HepG2 (cell line): ENCODE data around the gene SIGLEC6. TPM values are rescaled to one million over a fixed set of nuclear protein-coding genes. Genes with fewer than 3 reads are reported as not detected.

Source experiments
- ATAC-seq: fragments of 200-7000 bp; cut with Tn5 transposase; 3 replicates; pipeline ENCODE4 v1.9.1; 2020; ENCODE audit warnings: mild to moderate bottlenecking, moderate library complexity
- BruUV-seq: library from RNA; stranded (reverse); fragments of 400-500 nt; replicated peaks from 2 replicates; lab custom pipeline; 2021; lab: Mats Ljungman, UMichigan
- CTCF ChIA-PET: fragments of 300-600 bp; formaldehyde crosslinking; extraction: SDS; loops from one replicate; lab custom pipeline; 2021; ENCODE audit warnings: low total read pairs, inconsistent platforms, low intra/inter-chr PET ratio; lab: Yijun Ruan, JAX
- POLR2A ChIA-PET: fragments of 350-600 bp; sonication (Branson Sonifier 250); formaldehyde crosslinking; loops from one replicate; lab custom pipeline; 2020; ENCODE audit warnings: antibody characterized with exemption, inconsistent platforms; lab: Yijun Ruan, JAX
- DNase-seq: peaks from one replicate; pipeline ENCODE4 v3.0.0-alpha.2; 2015; ENCODE audit warnings: low spot score
- FAIRE-seq: peaks from 3 replicates; lab custom pipeline; 2011; peaks lifted over from hg19 to GRCh38; lab: Jason Lieb, UNC
- H2AFZ ChIP-seq: one replicate; pipeline ENCODE4 v1.6.1; 2011; ENCODE audit warnings: low read length, inconsistent platforms
- H3K27ac ChIP-seq: fragments of 300-600 bp; 3 replicates; pipeline ENCODE4 v1.8.0; 2011; ENCODE audit warnings: mixed run types, mild to moderate bottlenecking, mixed read lengths, low read length, inconsistent platforms; ENCODE audit not compliant: insufficient read depth; ENCODE audit errors: extremely low read length
- H3K27me3 ChIP-seq, 2 experiments: fragments of 200-600 bp in 1 of 2; 2 replicates in 1 of 2; 3 replicates in 1 of 2; pipeline versions ENCODE4 v1.6.0 to v1.8.0; 2011; ENCODE audit warnings: low read length in 2 of 2, mild to moderate bottlenecking in 2 of 2, moderate library complexity in 2 of 2, inconsistent platforms in 1 of 2; ENCODE audit not compliant: insufficient read depth in 2 of 2, control insufficient read depth in 1 of 2
- H3K36me3 ChIP-seq, 2 experiments: fragments of 200-600 bp in 1 of 2; replicated peaks in 1 of 2; 2 replicates in 1 of 2; 3 replicates in 1 of 2; pipeline versions ENCODE4 v1.5.1 to v1.8.0; 2011; ENCODE audit warnings: low read length in 2 of 2, inconsistent platforms in 1 of 2; ENCODE audit not compliant: insufficient read depth in 2 of 2, control insufficient read depth in 1 of 2
- H3K4me1 ChIP-seq: 2 replicates; pipeline ENCODE4 v1.5.1; 2012; ENCODE audit warnings: low read length, inconsistent platforms; ENCODE audit not compliant: insufficient read depth
- H3K4me2 ChIP-seq: 2 replicates; pipeline ENCODE4 v1.6.0; 2011; ENCODE audit warnings: low read depth, low read length, inconsistent platforms
- H3K4me3 ChIP-seq, 3 experiments: fragments of 200-600 bp in 1 of 3; sonication (generic), shearing (Covaris generic) in 1 of 3; replicated peaks in 1 of 3; 2 replicates each; pipeline ENCODE4 v1.5.1; 2011 to 2016; ENCODE audit warnings: low read length in 3 of 3, inconsistent platforms in 2 of 3, low read depth in 2 of 3, mild to moderate bottlenecking in 2 of 3, control low read depth in 1 of 3, mixed read lengths in 1 of 3; ENCODE audit not compliant: insufficient read depth in 1 of 3
- H3K79me2 ChIP-seq: one replicate; pipeline ENCODE4 v1.6.1; 2011; ENCODE audit warnings: low read length, inconsistent platforms; ENCODE audit not compliant: insufficient read depth
- H3K9ac ChIP-seq: 2 replicates; pipeline ENCODE4 v1.6.0; 2011; ENCODE audit warnings: mild to moderate bottlenecking, low read depth, low read length, inconsistent platforms; ENCODE audit not compliant: insufficient read depth
- H3K9me3 ChIP-seq: 2 replicates; pipeline ENCODE4 v1.5.1; 2012; ENCODE audit warnings: mild to moderate bottlenecking, low read length
- H4K20me1 ChIP-seq: 2 replicates; pipeline ENCODE4 v1.6.0; 2011; ENCODE audit warnings: inconsistent platforms, mild to moderate bottlenecking, low read length, moderate library complexity; ENCODE audit not compliant: insufficient read depth
- AHDC1 ChIP-seq: sonication (generic); formaldehyde crosslinking; IDR thresholded peaks from 2 replicates; pipeline ENCODE4 v1.5.1; 2020; ENCODE audit warnings: mild to moderate bottlenecking, missing genetic modification reagents, borderline replicate concordance
- STAG1 ChIP-seq: sonication (generic); formaldehyde crosslinking; IDR thresholded peaks from 2 replicates; pipeline ENCODE4 v1.4.0; 2020; ENCODE audit warnings: missing genetic modification reagents
- ZBED4 ChIP-seq: sonication (generic); formaldehyde crosslinking; IDR thresholded peaks from 2 replicates; pipeline ENCODE4 v1.4.0; 2020; ENCODE audit warnings: missing genetic modification reagents, borderline replicate concordance
- ZNF20 ChIP-seq: sonication (generic); formaldehyde crosslinking; IDR thresholded peaks from 2 replicates; pipeline ENCODE4 v1.4.0; 2020; ENCODE audit warnings: mild to moderate bottlenecking, moderate library complexity, missing genetic modification reagents
- ZNF570 ChIP-seq: sonication (generic); formaldehyde crosslinking; IDR thresholded peaks from 2 replicates; pipeline ENCODE4 v1.4.0; 2020; ENCODE audit warnings: mild to moderate bottlenecking, missing genetic modification reagents, borderline replicate concordance
- ZNF629 ChIP-seq: sonication (generic); formaldehyde crosslinking; conservative IDR thresholded peaks from 2 replicates; pipeline ENCODE4 v1.5.0; 2020; ENCODE audit warnings: missing genetic modification reagents
- WGBS: methylation state at CpG from one replicate; pipeline ENCODE4 v1.1.6; 2017; ENCODE audit warnings: low lambda C conversion rate; 5-methylcytosine and 5-hydroxymethylcytosine counted together
- in situ Hi-C: cut with HindIII; loops from 2 replicates; pipeline ENCODE4 v1.10.0; 2017; ENCODE audit warnings: low pct_unique_long_range_greater_than_20kb; ENCODE audit not compliant: extremely low pct_ligation_motif_present
- intact Hi-C: fragments of 100-400 bp; cut with micrococcal nuclease; formaldehyde crosslinking; loops from one replicate; pipeline ENCODE4 v1.10.0; 2022; ENCODE audit not compliant: unreplicated experiment
- polyA plus RNA-seq, 8 experiments: library from polyadenylated mRNA; depleted of rRNA in 3 of 8; stranded (reverse) in 7 of 8; unstranded in 1 of 8; fragments of >200 nt; fragmentation: Illumina TruSeq in 4 of 8; extraction: Trizol in 4 of 8; gene quantifications; 2 replicates each; pipeline versions ENCODE4 v1.2.1 to v1.2.3, GENCODE V29; 2011 to 2016; ENCODE audit warnings: low read depth in 4 of 8, missing spikeins in 1 of 8, mixed read lengths in 1 of 8; ENCODE audit not compliant: insufficient read depth in 1 of 8
- total RNA-seq, 5 experiments: library from RNA; depleted of rRNA; stranded (reverse); fragments of >200 nt; fragmentation: Illumina TruSeq; extraction: Trizol; gene quantifications; 2 replicates each; pipeline ENCODE4 v1.2.3, GENCODE V29; 2016; ENCODE audit warnings: low read depth in 1 of 5

Gene SIGLEC6
- total and polyA plus RNA-seq, 2 of the 13 experiments (the other 11 are each of a cell fraction or from before 2014, with no cell fraction given): not detected

GRCh38 chr19:51564791-51565190 is 33.3 kb upstream of the SIGLEC6 start:
- FAIRE-seq (no peak), ATAC-seq (no peak), DNase-seq (no peak)
- H3K4me1 ChIP-seq: no peaks in the 10 kb centered on the region
- CTCF ChIA-PET: no interaction called here
- intact Hi-C loops (no loop called here), in situ Hi-C loops (no loop called here)
- H3K27ac ChIP-seq: no peak overlapping the region
- H2AFZ ChIP-seq: no peak overlapping the region
- no peaks in the 10 kb centered on the region for H3K9me3 ChIP-seq
- POLR2A ChIA-PET: no interaction called here
- H3K79me2 ChIP-seq: no peaks in the 10 kb centered on the region
- TF ChIP-seq ZNF629 (CRISPR knock-in tag): no peak
- TF ChIP-seq AHDC1 (CRISPR knock-in tag): no peak
- no peak for TF ChIP-seq ZNF570 (CRISPR knock-in tag)
- TF ChIP-seq ZBED4 (CRISPR knock-in tag): no peak
- TF ChIP-seq STAG1 (CRISPR knock-in tag): no peak
- TF ChIP-seq ZNF20 (CRISPR knock-in tag): no peak
- no TSS peak for BruUV-seq
- no peaks in the 10 kb centered on the region for H3K36me3 ChIP-seq
- no peak overlapping the region for H3K4me3 ChIP-seq
- no peaks in the 10 kb centered on the region for H4K20me1 ChIP-seq
- H3K27me3 ChIP-seq: peaks cover 1 to 4% of the 10 kb centered on the region in 2 experiments; a peak in 2 of 5 replicates
- no peak overlapping the region for H3K9ac ChIP-seq
- H3K4me2 ChIP-seq: no peak overlapping the region
- 4% methylated on average over 2 of the region's 6 CpGs for WGBS
